GM19468 (cell line): ENCODE measurements around the gene PPP2R5A.

Experiments
- ATAC-seq: cut with Tn5 transposase; IDR thresholded peaks from one replicate; pipeline ENCODE4 v1.9.1; 2021; ENCODE audit warnings: mild to moderate bottlenecking, moderate library complexity, moderate number of reproducible peaks; ENCODE audit not compliant: unreplicated experiment; ENCODE audit errors: extremely low read depth

PPP2R5A gene

DNA sequence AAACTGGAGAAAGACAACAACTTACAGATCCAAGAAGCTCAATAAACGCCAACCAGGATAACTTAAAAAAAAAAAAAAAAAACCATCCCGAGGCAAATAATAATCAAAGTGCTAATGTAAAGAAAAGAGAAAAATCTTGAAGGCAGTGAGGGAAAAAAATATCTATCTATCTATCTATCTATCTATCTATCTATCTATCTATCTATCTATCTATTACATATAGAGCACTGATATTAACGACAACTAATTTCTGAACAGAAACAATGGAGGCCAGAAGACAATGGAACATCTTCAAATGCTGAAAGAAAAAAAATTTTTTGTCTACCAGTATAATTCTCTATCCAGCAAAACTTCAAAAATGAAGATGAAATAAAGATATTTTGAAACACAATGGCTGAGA lies 111.4 kb downstream of the PPP2R5A start:
- no peak for ATAC-seq

DNA sequence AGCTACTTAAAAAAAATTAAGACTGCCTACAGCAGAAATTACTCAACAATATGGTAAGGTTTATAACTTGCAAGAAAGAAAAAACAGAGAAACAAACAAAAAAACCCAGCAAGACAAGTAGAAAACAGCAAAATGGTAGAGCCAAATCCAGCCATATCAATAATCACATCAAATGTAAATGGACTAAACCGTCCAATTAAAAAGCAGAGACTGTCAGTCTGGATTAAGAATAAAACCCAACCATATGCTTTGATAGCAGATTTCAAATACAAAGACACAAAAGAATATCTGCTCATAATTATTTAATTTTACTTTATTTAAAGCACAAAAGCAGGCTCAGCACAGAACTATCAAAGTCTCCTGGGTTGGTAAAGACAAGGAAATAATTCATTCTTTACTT lies 112.0 kb downstream of the PPP2R5A start:
- ATAC-seq: no peak

DNA sequence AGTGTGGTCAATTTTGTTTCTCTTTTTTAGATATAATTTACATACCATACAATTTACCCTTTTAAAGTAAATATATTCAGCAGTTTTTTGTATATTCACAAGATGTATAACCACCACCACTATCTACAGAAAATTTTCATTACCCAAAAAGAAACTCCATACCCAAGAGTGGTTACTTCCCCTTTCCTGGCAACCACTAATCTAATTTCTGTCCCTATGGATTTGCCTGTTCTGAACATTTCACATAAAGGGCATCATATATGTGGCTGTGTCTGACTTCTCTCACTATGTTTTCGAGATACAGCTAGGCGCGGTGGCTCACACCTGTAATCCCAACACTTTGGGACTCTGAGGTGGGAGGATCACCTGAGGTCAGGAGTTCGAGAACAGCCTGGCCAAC lies 115.8 kb downstream of the PPP2R5A start:
- ATAC-seq: no peak

DNA sequence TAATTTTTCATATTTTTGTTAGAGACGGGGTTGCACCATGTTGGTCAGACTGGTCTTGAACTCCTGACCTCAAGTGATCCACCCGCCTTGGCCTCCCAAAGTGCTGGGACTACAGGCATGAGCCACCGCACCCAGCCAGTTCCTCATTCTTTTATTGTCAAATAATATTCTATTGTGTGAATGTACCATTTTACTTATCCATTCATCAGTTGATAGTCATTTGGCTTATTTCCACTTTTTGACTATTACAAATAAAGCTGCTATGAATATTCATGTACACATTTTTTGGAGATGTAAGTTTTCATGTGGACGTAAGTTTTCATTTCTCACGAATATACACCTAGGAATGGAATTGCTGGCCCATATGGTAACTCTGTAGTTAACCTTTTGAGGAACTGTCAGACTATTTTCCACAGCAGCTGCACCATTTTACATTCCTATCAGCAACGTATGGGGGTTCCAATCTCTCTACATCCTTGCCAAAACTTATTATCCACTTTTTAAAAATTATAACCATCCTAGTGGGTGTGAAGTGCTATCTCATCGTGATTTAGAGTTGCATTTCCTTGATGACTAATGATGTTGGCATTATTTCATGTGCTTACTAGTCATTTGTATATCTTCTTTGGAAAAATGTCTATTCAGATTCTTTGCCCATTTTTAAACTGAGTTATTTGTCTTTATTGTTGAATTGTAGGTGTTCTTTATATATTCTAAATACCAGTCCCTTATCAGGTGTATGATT lies 116.8 kb downstream of the PPP2R5A start:
- no peak for ATAC-seq

DNA sequence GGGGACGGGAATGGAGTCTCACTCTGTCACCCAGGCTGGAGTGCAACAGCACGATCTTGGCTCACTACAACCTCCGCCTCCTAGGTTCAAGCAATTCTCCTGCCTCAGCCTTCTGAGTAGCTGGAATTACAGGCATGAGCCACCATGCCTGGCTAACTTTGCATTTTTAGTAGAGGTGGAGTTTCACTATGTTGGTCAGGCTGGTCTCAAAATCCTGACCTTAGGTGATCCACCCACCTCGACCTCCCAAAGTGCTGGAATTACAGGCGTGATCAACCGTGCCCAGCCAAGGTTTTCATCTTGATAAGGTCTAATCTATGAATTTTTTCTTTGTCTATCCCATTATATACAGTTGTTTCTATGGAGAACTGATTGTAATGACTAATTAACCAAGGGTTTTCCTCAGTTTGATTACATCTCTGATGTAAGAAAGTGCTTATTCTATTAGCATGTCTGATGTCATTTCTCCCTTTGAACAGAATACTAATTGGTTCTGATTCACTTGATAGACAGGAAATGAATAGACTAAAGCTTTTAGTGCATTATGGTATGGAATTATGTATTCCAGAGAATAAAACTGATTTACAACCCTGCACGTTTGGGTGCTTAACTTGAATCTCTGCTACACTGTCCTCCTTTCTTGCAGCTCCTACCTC lies 117.6 kb downstream of the PPP2R5A start:
- ATAC-seq: no peak

DNA sequence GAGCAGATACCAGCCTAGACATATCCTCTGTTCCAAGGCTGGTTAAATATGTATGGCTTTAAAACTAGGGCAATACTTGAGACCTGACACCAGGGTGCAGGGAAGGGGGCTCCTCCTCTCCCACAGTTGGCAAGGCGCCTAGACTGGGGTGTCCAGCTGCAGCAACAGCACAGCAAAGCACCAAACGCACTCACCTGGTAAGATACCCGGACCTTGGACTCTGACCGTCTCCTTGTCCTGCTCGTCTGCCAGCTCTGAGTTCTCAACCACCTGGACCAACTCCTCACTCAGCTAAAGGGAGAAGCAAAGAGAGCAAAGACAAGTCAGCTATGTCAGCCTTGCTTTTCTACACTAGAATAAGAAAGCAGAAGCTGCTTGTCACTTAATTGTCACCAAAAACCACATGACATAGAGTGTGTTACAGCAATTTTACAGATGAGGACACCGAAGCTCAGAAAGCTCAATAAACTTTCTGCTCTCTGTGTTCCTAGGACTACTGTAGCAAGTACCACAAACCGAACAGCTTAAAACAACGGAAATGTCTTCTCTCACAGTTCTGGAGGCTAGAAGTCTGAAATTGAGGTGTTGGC lies 125.1 kb downstream of the PPP2R5A start:
- ATAC-seq: no peak
